ENCODE data around the gene NTF3. TPM values are rescaled to one million over a fixed set of nuclear protein-coding genes. Genes with fewer than 3 reads are reported as not detected.

NTF3 gene
- polyA plus RNA-seq, 1 of the 3 experiments (the other 2 are of a cell fraction) = not detected

- no peaks in the 10 kb centered on the region for H3K9me2 ChIP-seq
- H3K4me1 ChIP-seq (ENCODE audit: control insufficient read depth in 1 of 2, insufficient read depth in 2 of 2, low read depth in 1 of 2, low read length in 1 of 2) = no peaks in the 10 kb centered on the region
- CTCF ChIA-PET = interaction anchor here (1.3 kb wide), 1 partner anchor 9 kb away, joined by 3 read pairs; no protein-coding TSS in a partner anchor
- WGBS (ENCODE audit: low lambda C conversion rate) = 0% methylated on average over 3 of the region's 4 CpGs
- no peaks in the 10 kb centered on the region for H3K36me3 ChIP-seq (replicated peaks in 1 of 2; ENCODE audit: control insufficient read depth in 1 of 2, insufficient read depth in 2 of 2, low read length in 1 of 2)
- TF ChIP-seq POLR2AphosphoS5 (IDR thresholded peaks at IDR 0.05; ENCODE audit: low read depth, low read length) (no peak), NFIC (IDR thresholded peaks at IDR 0.05; ENCODE audit: borderline replicate concordance) (no peak), TCF12 (IDR thresholded peaks at IDR 0.05) (no peak), CTCF (IDR thresholded peaks at IDR 0.05) (no peak), USF2 (IDR thresholded peaks at IDR 0.05; ENCODE audit: borderline replicate concordance, low read depth, low read length) (no peak), RFX5 (IDR thresholded peaks at IDR 0.05; ENCODE audit: low read length) (no peak), EP300 (IDR thresholded peaks at IDR 0.05; ENCODE audit: borderline replicate concordance in 1 of 2, low read depth in 1 of 2, low read length in 1 of 2) (no peak), JUND (IDR thresholded peaks at IDR 0.05) (no peak), EZH2phosphoT487 (IDR thresholded peaks at IDR 0.05; ENCODE audit: borderline replicate concordance, low read depth) (no peak), ELF1 (IDR thresholded peaks at IDR 0.05) (no peak), TAF1 (IDR thresholded peaks at IDR 0.05; ENCODE audit: borderline replicate concordance, low read depth, low read length) (no peak), MEF2A (IDR thresholded peaks at IDR 0.05; ENCODE audit: borderline replicate concordance, low read depth) (no peak), CHD2 (IDR thresholded peaks at IDR 0.05; ENCODE audit: low read length, partially characterized antibody) (no peak), RXRA (IDR thresholded peaks at IDR 0.05; ENCODE audit: borderline replicate concordance, low read depth) (no peak), MXI1 (IDR thresholded peaks at IDR 0.05; ENCODE audit: low read depth, low read length) (no peak), ZBTB33 (IDR thresholded peaks at IDR 0.05; ENCODE audit: borderline replicate concordance, low read depth) (no peak), RAD21 (IDR thresholded peaks at IDR 0.05; ENCODE audit: low read length) (no peak)
- TF ChIP-seq, protein P1, sequence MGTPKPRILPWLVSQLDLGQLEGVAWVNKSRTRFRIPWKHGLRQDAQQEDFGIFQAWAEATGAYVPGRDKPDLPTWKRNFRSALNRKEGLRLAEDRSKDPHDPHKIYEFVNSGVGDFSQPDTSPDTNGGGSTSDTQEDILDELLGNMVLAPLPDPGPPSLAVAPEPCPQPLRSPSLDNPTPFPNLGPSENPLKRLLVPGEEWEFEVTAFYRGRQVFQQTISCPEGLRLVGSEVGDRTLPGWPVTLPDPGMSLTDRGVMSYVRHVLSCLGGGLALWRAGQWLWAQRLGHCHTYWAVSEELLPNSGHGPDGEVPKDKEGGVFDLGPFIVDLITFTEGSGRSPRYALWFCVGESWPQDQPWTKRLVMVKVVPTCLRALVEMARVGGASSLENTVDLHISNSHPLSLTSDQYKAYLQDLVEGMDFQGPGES (IDR thresholded peaks at IDR 0.05; ENCODE audit: low read depth, low read length) = no peak
- TF ChIP-seq, protein P2, sequence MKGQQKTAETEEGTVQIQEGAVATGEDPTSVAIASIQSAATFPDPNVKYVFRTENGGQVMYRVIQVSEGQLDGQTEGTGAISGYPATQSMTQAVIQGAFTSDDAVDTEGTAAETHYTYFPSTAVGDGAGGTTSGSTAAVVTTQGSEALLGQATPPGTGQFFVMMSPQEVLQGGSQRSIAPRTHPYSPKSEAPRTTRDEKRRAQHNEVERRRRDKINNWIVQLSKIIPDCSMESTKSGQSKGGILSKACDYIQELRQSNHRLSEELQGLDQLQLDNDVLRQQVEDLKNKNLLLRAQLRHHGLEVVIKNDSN (IDR thresholded peaks at IDR 0.05; ENCODE audit: borderline replicate concordance, low read depth) = no peak
- TF ChIP-seq, protein P3, sequence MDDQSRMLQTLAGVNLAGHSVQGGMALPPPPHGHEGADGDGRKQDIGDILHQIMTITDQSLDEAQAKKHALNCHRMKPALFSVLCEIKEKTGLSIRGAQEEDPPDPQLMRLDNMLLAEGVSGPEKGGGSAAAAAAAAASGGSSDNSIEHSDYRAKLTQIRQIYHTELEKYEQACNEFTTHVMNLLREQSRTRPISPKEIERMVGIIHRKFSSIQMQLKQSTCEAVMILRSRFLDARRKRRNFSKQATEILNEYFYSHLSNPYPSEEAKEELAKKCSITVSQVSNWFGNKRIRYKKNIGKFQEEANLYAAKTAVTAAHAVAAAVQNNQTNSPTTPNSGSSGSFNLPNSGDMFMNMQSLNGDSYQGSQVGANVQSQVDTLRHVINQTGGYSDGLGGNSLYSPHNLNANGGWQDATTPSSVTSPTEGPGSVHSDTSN (IDR thresholded peaks at IDR 0.05) = no peak
- no peak overlapping the region for H3K4me2 ChIP-seq
- no peak for DNase-seq
- H3K79me2 ChIP-seq (ENCODE audit: insufficient read depth) = no peaks in the 10 kb centered on the region
- H2AFZ ChIP-seq (ENCODE audit: low read depth) = no peak overlapping the region
- peaks cover 74% of the 10 kb centered on the region; the same call in 1 of the 2 replicates for H3K27me3 ChIP-seq (ENCODE audit: insufficient read depth)
- H4K20me1 ChIP-seq (ENCODE audit: insufficient read depth) = no peaks in the 10 kb centered on the region
- POLR2A ChIA-PET = no interaction called here
- H3F3A ChIP-seq (replicated peaks; ENCODE audit: insufficient read depth) = no peaks in the 10 kb centered on the region
- no peak overlapping the region for H3K4me3 ChIP-seq (ENCODE audit: low read depth in 2 of 2, low read length in 1 of 2)
- no peak overlapping the region for H3K9ac ChIP-seq
- no peaks in the 10 kb centered on the region for H3K9me3 ChIP-seq
- H3K27ac ChIP-seq (ENCODE audit: low read depth in 2 of 2, low read length in 1 of 2) = no peak overlapping the region
Observed at GRCh38 chr12:5520037-5520436, 88.1 kb downstream of the NTF3 start.
